Measurements from ENCODE around the gene CABLES1. TPM values are rescaled to one million over a fixed set of nuclear protein-coding genes. Genes with fewer than 3 reads are reported as not detected.

Gene CABLES1, protein sequence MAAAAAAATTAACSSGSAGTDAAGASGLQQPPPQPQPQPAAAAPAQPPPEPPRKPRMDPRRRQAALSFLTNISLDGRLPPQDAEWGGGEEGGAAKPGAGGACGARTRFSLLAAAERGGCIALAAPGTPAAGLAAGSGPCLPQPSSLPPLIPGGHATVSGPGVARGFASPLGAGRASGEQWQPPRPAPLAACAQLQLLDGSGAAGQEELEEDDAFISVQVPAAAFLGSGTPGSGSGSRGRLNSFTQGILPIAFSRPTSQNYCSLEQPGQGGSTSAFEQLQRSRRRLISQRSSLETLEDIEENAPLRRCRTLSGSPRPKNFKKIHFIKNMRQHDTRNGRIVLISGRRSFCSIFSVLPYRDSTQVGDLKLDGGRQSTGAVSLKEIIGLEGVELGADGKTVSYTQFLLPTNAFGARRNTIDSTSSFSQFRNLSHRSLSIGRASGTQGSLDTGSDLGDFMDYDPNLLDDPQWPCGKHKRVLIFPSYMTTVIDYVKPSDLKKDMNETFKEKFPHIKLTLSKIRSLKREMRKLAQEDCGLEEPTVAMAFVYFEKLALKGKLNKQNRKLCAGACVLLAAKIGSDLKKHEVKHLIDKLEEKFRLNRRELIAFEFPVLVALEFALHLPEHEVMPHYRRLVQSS
- 8.7 and 17.1 TPM in 2 replicates for total RNA-seq

DNA sequence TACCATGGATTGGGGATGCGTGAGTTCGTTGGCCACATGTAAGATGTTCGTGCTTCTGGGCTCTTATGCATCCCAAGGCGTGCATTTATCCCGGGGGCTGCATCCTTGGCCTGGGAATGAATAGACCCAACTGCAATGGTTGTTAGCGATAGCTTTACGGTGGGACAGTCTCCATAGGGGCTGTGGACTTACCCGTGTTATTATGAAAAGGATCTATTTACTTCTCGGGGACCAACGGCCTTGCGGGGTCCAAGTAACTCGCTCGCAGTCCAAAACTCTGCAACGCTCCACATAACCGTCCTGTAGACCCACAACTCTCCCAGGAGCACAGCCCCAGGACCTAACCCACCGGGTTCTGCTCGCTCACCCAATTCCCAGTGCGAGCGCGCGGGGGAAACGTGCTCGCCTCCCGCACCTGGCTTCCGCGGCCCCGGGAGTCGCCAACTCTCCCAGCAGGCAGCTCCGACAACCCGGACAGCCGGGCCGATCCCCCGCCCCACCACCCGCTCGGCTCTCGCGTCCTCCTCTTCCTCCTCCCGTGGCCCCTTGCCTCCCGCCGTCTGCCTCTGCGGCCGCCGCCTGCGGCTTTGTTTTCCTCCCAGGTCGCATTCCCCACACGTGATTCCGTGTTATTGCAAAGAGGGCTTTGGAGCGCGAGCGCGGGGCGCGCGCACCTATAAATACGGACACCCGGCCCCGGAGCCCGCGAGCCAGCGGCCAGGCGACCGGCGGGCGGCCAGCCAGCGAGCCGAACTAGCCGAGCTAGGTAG, at the start of gene CABLES1:
TSS of gene CABLES1 (plus strand) at position 706 of the 770 bp plus-strand sequence. CDS start 278 bp downstream, outside the sequence.

Other genes with a start within 250 kb of the CABLES1 start
- 12.6 and 13.3 TPM in 2 replicates for gene RBBP8, start 202.2 kb upstream of the CABLES1 start, total RNA-seq